K562 (cell line): Measurements from ENCODE around the gene RBBP5. TPM values are rescaled to one million over a fixed set of nuclear protein-coding genes. Genes with fewer than 3 reads are reported as not detected.
A peak's percentile ranks its signal among the peaks of the same experiment; 100 is the strongest.

Experiments
- CEBPZ ChIP-seq: fragments of 150-350 bp; IDR thresholded peaks from 2 replicates; pipeline ENCODE4 v1.6.1; 2014; ENCODE audit warnings: low read depth, mild to moderate bottlenecking, low read length, borderline replicate concordance
- MTA3 ChIP-seq: fragments of 450-650 bp; formaldehyde crosslinking; IDR thresholded peaks from 2 replicates; pipeline ENCODE4 v1.6.1; 2017; ENCODE audit warnings: mild to moderate bottlenecking, borderline replicate concordance
- ZNF280A ChIP-seq: fragments of 450-650 bp; IDR thresholded peaks from 2 replicates; pipeline ENCODE4 v1.6.1; 2018; ENCODE audit warnings: mild to moderate bottlenecking, low read depth; ENCODE audit not compliant: partially characterized antibody
- polyA plus RNA-seq, 8 experiments: library from polyadenylated mRNA; depleted of rRNA in 4 of 8; stranded (reverse) in 5 of 8; unstranded in 3 of 8; fragments of >200 nt; fragmentation: Nextera tagmentation in 2 of 8; fragmentation: Illumina TruSeq in 1 of 8; extraction: Ambion mirVana in 2 of 8; extraction: Trizol in 1 of 8; gene quantifications; 2 replicates each; pipeline versions ENCODE4 v1.2.1 to v1.2.3, GENCODE V29; 2011 to 2014; ENCODE audit warnings: inconsistent platforms in 1 of 8, missing spikeins in 1 of 8
- total RNA-seq, 7 experiments: library from RNA; depleted of rRNA in 6 of 7; stranded (reverse); fragments of >200 nt in 6 of 7; fragmentation: Illumina TruSeq in 2 of 7; extraction: Trizol in 2 of 7; gene quantifications; 2 replicates each; pipeline versions ENCODE4 v1.2.1 to v1.2.3, GENCODE V29; 2011 to 2021; ENCODE audit warnings: low replicate concordance in 1 of 7
- TF ChIP-seq, protein P1 (sequence below): fragments of 250-450 bp; sonication (Bioruptor Pico); IDR thresholded peaks from 2 replicates; pipeline ENCODE4 v1.5.1; 2021; ENCODE audit warnings: mild to moderate bottlenecking
- TF ChIP-seq, protein P2 (sequence below): sonication (generic); formaldehyde crosslinking; IDR thresholded peaks from 2 replicates; pipeline ENCODE4 v1.8.0; 2022; ENCODE audit warnings: missing genetic modification reagents, mild to moderate bottlenecking, moderate library complexity, borderline replicate concordance
- TF ChIP-seq, protein P3 (sequence below): sonication (generic); formaldehyde crosslinking; IDR thresholded peaks from 2 replicates; pipeline ENCODE4 v1.8.0; 2022; ENCODE audit warnings: mild to moderate bottlenecking, missing genetic modification reagents

The RBBP5 gene
- total and polyA plus RNA-seq, 9 of the 15 experiments (the other 6 are each of a cell fraction or from before 2014, with no cell fraction given): 17.2 to 37.4 (median 28.4) TPM

GRCh38 chr1:205155665-205156377, 34.0 kb upstream of the RBBP5 start (continued):
- TF ChIP-seq, protein P1, sequence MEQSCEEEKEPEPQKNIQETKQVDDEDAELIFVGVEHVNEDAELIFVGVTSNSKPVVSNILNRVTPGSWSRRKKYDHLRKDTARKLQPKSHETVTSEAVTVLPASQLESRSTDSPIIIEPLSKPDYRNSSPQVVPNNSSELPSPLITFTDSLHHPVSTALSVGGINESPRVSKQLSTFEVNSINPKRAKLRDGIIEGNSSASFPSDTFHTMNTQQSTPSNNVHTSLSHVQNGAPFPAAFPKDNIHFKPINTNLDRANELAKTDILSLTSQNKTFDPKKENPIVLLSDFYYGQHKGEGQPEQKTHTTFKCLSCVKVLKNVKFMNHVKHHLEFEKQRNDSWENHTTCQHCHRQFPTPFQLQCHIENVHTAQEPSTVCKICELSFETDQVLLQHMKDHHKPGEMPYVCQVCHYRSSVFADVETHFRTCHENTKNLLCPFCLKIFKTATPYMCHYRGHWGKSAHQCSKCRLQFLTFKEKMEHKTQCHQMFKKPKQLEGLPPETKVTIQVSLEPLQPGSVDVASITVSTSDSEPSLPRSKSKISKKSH (CRISPR knock-in tag): peak; percentile 85; the same call in 1 of the 2 replicates
- TF ChIP-seq, protein P2, sequence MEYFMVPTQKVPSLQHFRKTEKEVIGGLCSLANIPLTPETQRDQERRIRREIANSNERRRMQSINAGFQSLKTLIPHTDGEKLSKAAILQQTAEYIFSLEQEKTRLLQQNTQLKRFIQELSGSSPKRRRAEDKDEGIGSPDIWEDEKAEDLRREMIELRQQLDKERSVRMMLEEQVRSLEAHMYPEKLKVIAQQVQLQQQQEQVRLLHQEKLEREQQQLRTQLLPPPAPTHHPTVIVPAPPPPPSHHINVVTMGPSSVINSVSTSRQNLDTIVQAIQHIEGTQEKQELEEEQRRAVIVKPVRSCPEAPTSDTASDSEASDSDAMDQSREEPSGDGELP (CRISPR knock-in tag): 0 out of 2 replicates have a peak, but pooled peaks have one; percentile 14
- TF ChIP-seq ZNF280A (peak; percentile 99), CEBPZ (peak; percentile 78), MTA3 (peak; percentile 55; the same call in 1 of the 2 replicates)
- TF ChIP-seq, protein P3, sequence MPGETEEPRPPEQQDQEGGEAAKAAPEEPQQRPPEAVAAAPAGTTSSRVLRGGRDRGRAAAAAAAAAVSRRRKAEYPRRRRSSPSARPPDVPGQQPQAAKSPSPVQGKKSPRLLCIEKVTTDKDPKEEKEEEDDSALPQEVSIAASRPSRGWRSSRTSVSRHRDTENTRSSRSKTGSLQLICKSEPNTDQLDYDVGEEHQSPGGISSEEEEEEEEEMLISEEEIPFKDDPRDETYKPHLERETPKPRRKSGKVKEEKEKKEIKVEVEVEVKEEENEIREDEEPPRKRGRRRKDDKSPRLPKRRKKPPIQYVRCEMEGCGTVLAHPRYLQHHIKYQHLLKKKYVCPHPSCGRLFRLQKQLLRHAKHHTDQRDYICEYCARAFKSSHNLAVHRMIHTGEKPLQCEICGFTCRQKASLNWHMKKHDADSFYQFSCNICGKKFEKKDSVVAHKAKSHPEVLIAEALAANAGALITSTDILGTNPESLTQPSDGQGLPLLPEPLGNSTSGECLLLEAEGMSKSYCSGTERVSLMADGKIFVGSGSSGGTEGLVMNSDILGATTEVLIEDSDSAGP: 0 out of 2 replicates have a peak, but pooled peaks have one; percentile 26
- TF ChIP-seq, all 486 proteins: peak for 23; not testable (repeated sequence) for 463
